ENCODE results near the gene HP1BP3. TPM values are rescaled to one million over a fixed set of nuclear protein-coding genes. Genes with fewer than 3 reads are reported as not detected.

The HP1BP3 gene
- total and polyA plus RNA-seq, 2 of the 4 experiments (the other 2 are of a cell fraction) = 88.4 to 151 TPM

DNA sequence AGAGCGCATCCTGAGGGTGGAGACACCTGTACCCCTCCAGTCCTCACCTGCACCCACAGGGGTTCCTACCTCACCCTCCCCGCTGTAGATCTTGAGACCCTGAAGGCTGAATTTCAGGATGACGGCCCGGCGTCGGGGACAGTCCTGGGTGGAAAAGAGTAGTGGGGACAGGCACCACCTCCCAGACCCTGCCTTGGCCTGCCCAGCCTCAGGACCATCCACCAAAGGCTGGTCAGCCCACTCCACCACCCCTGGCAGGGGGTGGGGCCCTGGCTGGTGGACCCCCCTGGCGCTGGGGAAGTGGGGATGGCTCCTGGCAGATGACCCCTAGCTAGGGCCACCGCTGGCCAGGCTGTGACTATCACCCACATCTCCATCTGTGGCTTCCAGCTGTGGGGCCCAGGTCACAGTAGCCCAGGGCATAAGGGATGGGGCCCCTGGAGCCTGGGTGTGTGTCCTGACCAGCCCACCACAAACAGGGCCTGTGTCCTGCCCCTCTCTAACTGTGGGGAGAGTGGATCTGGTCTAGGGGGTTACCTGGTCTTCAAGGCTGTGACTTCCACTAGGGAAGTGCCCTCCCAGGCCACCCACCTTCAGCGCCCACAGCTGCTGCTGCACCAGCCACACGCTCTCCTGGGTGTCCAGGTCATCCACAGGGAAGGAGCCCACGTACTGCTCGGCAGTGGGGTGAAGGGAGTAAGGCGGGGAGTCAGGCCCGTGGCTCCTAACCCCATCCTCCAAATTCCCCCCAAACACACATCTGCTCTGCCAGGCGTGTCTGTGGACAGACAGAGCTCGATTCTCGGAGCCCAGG lies 60.0 kb downstream of the HP1BP3 start:
- Histone ChIP-seq H3K9ac (ENCODE audit: low read depth, low read length) (no peak overlapping the region), H3K79me1 (ENCODE audit: low read depth in 1 of 2, low read length in 2 of 2) (peaks cover 0 to 29% of the 10 kb centered on the region in 2 experiments; a peak in 2 of 4 replicates), H4K20me1 (ENCODE audit: insufficient read depth, low read length) (no peaks in the 10 kb centered on the region; the same call in 1 of the 2 replicates), H2BK5ac (ENCODE audit: low read depth, low read length, poor library complexity, severe bottlenecking) (no peak overlapping the region), H3K18ac (ENCODE audit: low read depth, low read length) (no peak overlapping the region), H4K8ac (ENCODE audit: low read depth in 2 of 2, low read length in 2 of 2) (no peak overlapping the region), H3K9me3 (ENCODE audit: control insufficient read depth, insufficient read depth, low read length) (no peaks in the 10 kb centered on the region), H2BK15ac (ENCODE audit: low read depth, low read length) (no peak overlapping the region), H3K27ac (ENCODE audit: insufficient read depth, low read length) (no peak overlapping the region), H3K4me1 (ENCODE audit: control insufficient read depth, insufficient read depth, low read length) (peaks cover 3% of the 10 kb centered on the region), H4K5ac (ENCODE audit: low read depth, low read length) (no peak overlapping the region), H4K91ac (ENCODE audit: insufficient read depth, low read depth, low read length) (no peak overlapping the region), H3K4me2 (ENCODE audit: low read depth, low read length) (no peak overlapping the region), H3K9me1 (ENCODE audit: insufficient read depth, low read length) (0 out of 2 replicates have a peak, but pooled peaks cover 6% of the 10 kb centered on the region), H2AFZ (replicated peaks; ENCODE audit: low read length, poor library complexity) (peak overlapping the region; percentile 21), H3K4ac (ENCODE audit: low read depth, low read length) (no peak overlapping the region), H3K14ac (replicated peaks; ENCODE audit: low read depth, low read length) (no peak overlapping the region), H3K36me3 (ENCODE audit: control insufficient read depth, insufficient read depth, low read length) (no peaks in the 10 kb centered on the region), H3K4me3 (ENCODE audit: insufficient read depth, low read depth, low read length) (no peak overlapping the region), H3K23ac (ENCODE audit: low read depth, low read length) (no peak overlapping the region), H3K56ac (ENCODE audit: extremely low read depth, insufficient read depth, low read length) (no peak overlapping the region), H2AK5ac (ENCODE audit: low read depth, low read length) (no peak overlapping the region), H2BK20ac (ENCODE audit: low read depth, low read length) (no peak overlapping the region), H3K27me3 (ENCODE audit: control insufficient read depth, insufficient read depth, low read length) (no peaks in the 10 kb centered on the region), H2BK120ac (ENCODE audit: low read depth, low read length) (no peak overlapping the region), H2AK9ac (replicated peaks; ENCODE audit: low read depth, low read length, poor library complexity) (peak overlapping the region; percentile 67)
- DNase-seq (no peak), ATAC-seq (ENCODE audit: low read depth) (no peak)
- dilution Hi-C loops (cut with HindIII; ENCODE audit: low sequenced_read_pairs, unreplicated experiment) = no loop called here
- ChIA-PET CTCF (no interaction called here), POLR2A (ENCODE audit: unreplicated experiment) (no interaction called here)
- in situ Hi-C loops (cut with MboI; ENCODE audit: low sequenced_read_pairs) = no loop called here
- intact Hi-C loops (cut with micrococcal nuclease) = no loop called here
- TF ChIP-seq FOS (IDR thresholded peaks at IDR 0.05; ENCODE audit: low read depth, low read length) (no peak), BHLHE40 (IDR thresholded peaks at IDR 0.05; ENCODE audit: low read depth, low read length) (no peak), MAZ (IDR thresholded peaks at IDR 0.05; ENCODE audit: borderline replicate concordance, low read depth, low read length) (no peak), NFE2L2 (IDR thresholded peaks at IDR 0.05; ENCODE audit: low read depth, low read length) (no peak), CEBPB (IDR thresholded peaks at IDR 0.05; ENCODE audit: low read depth, low read length) (no peak), RFX5 (IDR thresholded peaks at IDR 0.05; ENCODE audit: low read depth, low read length) (no peak), POLR2A (IDR thresholded peaks at IDR 0.05; ENCODE audit: low read depth, low read length) (no peak), RCOR1 (IDR thresholded peaks at IDR 0.05; ENCODE audit: insufficient replicate concordance, low read length) (no peak), MAFK (IDR thresholded peaks at IDR 0.05; ENCODE audit: low read depth, low read length) (no peak), CHD1 (IDR thresholded peaks at IDR 0.05; ENCODE audit: low read depth, low read length) (no peak)
- TF ChIP-seq, protein P1, sequence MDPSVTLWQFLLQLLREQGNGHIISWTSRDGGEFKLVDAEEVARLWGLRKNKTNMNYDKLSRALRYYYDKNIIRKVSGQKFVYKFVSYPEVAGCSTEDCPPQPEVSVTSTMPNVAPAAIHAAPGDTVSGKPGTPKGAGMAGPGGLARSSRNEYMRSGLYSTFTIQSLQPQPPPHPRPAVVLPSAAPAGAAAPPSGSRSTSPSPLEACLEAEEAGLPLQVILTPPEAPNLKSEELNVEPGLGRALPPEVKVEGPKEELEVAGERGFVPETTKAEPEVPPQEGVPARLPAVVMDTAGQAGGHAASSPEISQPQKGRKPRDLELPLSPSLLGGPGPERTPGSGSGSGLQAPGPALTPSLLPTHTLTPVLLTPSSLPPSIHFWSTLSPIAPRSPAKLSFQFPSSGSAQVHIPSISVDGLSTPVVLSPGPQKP (IDR thresholded peaks at IDR 0.05; ENCODE audit: borderline replicate concordance, low read depth, low read length) = no peak
- TF ChIP-seq, protein P2, sequence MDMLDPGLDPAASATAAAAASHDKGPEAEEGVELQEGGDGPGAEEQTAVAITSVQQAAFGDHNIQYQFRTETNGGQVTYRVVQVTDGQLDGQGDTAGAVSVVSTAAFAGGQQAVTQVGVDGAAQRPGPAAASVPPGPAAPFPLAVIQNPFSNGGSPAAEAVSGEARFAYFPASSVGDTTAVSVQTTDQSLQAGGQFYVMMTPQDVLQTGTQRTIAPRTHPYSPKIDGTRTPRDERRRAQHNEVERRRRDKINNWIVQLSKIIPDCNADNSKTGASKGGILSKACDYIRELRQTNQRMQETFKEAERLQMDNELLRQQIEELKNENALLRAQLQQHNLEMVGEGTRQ (IDR thresholded peaks at IDR 0.05; ENCODE audit: low read depth, low read length) = no peak
- WGBS, 2 experiments (ENCODE audit: extremely low coverage in 2 of 2, insufficient read length in 1 of 2) = no CpG with 5 or more reads among the region's 17 CpGs
- BruUV-seq (replicated peaks) = no TSS peak
